ENCODE results near the gene MIEN1.
"Not testable (repeated sequence)": the region's sequence is repeated elsewhere in the genome, so short reads cannot be mapped to it uniquely, and the experiment has no call there.

DNA sequence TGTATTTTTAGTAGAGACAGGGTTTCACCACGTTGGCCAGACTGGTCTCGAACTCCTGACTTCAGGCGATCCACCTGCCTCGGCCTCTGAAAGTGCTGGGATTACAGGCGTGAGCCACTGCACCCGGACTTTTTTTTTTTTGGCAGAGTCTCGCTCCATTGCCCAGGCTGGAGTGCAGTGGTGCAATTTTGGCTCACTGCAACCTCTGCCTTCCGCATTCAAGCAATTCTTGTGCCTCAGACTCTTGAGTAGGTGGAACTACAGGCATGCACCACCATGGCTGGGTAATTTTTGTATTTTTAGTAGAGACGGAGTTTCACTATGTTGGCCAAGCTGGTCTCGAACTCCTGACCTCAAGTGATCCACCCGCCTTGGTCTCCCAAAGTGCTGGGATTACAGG, 19.3 kb downstream of the MIEN1 start:
- TF ChIP-seq POLR2A (IDR thresholded peaks at IDR 0.05; ENCODE audit: low read length); GATA1 (IDR thresholded peaks at IDR 0.05; ENCODE audit: low read depth, low read length): not testable (repeated sequence)

All from erythroblast (primary cell).